GM18520 (cell line): ENCODE measurements around the gene DENND1B.
A peak's percentile ranks its signal among the peaks of the same experiment; 100 is the strongest.
"Not testable (repeated sequence)": the region's sequence is repeated elsewhere in the genome, so short reads cannot be mapped to it uniquely, and the experiment has no call there.

Source experiments
- ATAC-seq: cut with Tn5 transposase; IDR thresholded peaks from one replicate; pipeline ENCODE4 v1.9.1; 2021; ENCODE audit not compliant: unreplicated experiment

The DENND1B gene

GRCh38 chr1:197567442-197567841 is 207.8 kb downstream of the DENND1B start:
- no peak for ATAC-seq

GRCh38 chr1:197561041-197561440 is 214.2 kb downstream of the DENND1B start:
- ATAC-seq, result no peak

- ATAC-seq, result no peak
Observed at GRCh38 chr1:197559655-197560054, 215.6 kb downstream of the DENND1B start.

DNA sequence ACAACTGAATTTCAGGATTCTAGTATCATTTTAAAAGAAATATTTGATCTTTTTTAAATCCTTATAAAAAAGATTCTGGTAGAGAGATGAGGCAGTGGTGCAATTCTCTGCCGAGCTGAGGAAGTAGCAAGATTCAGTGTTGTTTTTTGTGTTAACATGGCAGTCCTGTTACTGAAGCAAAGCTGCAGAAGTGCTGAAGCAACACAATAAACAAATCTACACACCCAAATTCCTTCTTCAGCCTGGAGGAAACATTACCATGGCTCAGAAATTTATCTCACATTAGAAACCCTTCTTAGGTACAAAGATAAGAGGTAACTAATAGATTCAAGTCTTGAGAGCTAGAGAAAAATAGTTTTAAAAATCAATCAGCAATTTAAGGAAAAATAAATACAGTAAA is 216.0 kb downstream of the DENND1B start:
- ATAC-seq, result no peak

GRCh38 chr1:197557302-197557701 is 218.0 kb downstream of the DENND1B start:
- no peak for ATAC-seq

GRCh38 chr1:197553281-197553680 is 222.0 kb downstream of the DENND1B start:
- no peak for ATAC-seq

- ATAC-seq, result no peak
Observed at GRCh38 chr1:197546989-197547388, 228.3 kb downstream of the DENND1B start.

GRCh38 chr1:197544553-197544952 is 230.7 kb downstream of the DENND1B start:
- ATAC-seq, result no peak

DNA sequence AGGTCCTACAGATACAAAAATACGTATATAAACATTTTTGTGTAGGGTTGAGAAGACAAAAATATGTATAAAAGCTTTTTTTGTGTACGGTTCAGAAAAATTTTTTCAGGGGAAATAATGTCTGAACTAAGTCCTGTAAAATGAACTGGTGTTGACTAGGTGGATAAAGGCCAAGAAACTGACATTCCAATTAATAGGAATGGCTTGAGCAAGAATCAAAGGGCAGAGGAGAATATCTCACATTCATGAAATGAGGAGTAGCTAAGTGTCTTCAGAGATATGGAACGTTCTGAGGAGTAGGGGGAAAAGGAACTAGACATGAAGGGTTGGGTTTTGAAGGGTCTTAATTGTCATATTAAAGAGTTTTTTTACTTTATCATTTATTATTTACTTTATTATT is 231.2 kb downstream of the DENND1B start:
- no peak for ATAC-seq

DNA sequence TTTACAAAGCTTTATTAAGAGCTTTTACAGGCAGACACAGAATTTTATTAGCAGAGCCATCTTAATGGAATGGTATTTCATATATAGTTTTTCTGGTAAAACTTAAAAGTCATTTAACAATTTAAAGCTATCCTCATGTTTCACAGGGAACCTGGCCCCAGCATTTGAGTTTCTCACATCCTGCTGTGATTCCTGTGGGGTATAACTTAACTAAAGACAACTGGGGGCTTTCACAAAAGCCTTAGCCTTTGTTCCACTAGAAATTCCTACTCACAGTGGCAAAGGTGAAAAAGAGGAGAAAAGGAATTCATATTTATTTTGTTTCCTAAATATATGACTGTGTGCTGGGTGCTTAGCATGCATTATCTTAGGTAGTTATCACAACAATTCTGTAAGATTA is 233.9 kb downstream of the DENND1B start:
- ATAC-seq, result no peak

DNA sequence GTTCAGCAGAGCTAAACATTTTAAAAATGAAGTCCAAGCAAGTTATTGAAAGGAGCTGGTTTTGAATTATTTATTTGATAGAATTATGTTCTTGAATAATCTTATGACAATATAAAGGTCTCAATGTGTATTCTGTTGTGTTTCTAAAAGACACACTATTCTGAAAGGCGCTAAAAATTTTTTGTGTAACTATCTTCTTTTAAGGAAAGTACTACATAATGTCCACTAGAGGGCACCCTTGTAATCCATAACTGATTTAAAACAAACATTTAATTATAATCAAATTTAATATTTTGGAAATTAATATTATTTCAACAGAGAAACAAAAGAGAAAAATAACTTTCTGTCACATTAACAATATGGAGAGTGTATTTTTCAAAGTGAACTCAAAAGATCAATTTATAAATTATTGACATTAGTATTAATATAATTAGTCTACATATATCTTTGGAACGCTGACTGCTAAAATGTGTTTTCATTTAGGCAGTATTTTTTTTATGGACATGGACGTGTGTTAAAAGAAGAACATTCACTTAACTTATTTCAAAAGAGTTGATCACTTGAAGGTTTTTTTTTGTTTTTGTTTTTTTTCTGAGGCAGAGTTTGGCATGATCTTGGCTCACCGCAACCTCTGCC is 248.4 kb downstream of the DENND1B start:
- no peak for ATAC-seq

DNA sequence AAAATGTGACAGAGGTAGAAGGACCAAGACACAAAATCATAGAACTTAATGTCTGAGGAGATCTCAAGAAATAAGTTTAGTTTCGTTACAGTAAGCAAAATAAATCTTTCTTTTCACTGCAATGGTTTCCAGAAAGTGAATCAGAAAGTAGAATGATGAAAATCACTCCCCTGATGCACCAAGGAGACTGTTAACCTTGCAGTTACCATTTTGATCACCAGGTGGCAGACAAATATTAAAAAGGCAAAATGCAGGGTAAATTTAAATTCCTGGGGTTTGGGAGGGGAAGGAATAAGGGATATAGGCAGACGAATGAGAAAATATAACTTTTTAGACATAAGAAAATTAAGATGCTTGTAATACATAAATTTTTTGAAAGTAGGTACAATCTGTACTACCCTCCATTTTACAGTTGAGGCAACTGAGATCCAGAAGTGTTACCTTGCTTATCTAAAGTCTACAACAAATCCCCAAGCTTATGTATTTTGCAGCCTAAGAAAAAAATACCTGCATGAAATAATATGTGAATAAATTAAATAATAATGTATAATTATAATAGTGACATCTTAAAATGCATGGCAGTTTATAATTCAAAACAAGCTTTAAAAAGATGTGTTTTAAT is 254.1 kb downstream of the DENND1B start:
- ATAC-seq, result peak; percentile 63

- no peak for ATAC-seq
Observed at GRCh38 chr1:197519741-197520334, 255.4 kb downstream of the DENND1B start.

- ATAC-seq, result no peak
Observed at GRCh38 chr1:197515421-197515820, 259.9 kb downstream of the DENND1B start.

DNA sequence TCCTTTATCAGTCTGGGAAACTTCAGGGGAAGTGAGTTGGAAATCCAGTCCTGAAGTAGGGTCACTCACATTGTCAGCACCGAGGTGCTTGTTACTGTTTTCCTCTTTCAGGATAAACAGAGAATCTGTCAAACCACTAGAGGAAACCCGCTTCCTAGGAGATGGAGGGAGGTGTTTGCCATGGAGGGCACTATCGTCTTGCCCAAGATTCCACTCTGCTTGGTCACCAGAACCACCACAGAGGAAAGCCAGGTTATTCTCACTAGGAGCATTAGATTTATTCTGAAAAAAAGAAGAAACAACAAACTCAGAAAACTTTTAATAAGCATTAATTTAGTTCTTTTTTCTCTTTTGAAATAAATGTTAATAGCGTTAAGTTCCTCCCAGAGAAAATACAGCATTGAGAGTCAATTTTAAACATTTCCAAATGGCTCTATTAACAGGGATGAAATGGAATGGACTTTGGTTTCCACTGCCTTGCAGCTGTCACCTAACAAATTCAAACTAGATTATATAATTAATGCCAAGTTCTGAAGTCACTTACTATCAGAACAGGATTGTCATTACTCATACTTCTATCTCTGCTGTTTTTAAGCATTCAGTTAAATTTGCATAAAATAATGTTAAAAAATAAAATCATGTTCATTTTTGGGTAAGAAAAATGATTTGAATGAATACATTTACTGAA is 264.4 kb downstream of the DENND1B start:
- ATAC-seq, result no peak

GRCh38 chr1:197496722-197497121 is 278.6 kb downstream of the DENND1B start:
- no peak for ATAC-seq

GRCh38 chr1:197491505-197491904 is 283.8 kb downstream of the DENND1B start:
- ATAC-seq, result not testable (repeated sequence)

DNA sequence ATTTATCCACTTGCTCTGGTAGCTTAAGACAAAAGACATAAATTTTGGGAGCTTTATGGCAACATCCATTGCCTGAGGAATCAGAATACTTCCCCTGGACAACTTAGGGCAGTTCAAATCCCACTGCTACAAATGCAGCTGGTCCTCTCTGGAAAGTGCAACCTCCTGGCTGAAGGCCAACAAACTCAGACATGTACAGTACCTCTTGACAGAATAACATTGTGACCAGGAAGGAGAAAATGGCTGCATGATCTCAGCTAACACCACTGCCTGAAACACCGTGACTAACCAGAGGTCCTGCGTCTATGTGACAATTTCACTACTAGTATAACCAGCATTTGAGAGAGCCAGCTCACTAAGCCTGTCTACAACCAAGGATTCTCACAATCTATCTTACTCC is 288.3 kb downstream of the DENND1B start:
- ATAC-seq, result no peak

GRCh38 chr1:197485790-197486189 is 289.5 kb downstream of the DENND1B start:
- ATAC-seq, result no peak

GRCh38 chr1:197481101-197481500 is 294.2 kb downstream of the DENND1B start:
- ATAC-seq, result peak; percentile 50

DNA sequence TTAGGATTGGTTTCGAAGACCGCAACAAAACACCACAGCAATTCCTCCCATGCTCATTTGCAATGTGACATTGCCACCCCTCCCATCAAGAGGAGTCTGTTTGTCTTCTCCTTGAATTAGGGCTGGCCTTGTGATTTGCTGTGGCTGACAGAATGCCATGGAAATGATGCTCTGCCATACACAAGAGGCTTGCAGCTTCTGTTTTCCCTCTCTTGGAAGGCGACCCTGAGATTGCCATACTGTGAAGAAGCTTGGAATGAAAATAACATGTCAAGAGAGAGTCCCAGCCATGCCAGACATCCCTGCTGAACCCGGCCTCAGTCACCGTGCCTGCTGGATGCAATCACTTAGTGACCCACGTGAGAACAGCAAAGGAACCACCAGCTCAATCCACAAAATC is 294.8 kb downstream of the DENND1B start:
- ATAC-seq, result no peak

DNA sequence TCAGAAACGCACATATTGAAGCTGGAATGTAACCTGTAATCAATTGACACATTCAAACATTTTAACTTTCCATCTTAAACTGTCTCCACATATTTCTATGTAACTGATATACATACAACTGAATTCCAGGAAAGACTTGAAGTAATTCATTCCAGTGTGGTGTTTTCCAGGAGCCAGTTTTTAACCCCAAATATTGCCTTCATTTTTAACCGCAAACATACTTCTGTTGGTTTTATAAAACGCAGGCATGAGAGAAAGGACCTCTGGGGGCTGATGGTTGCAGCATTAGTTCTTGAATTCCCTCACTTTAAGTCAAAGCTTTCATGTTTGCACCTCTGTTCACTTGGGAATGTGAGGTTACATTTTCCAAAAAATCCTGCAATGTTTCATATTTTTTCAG is 303.1 kb downstream of the DENND1B start:
- no peak for ATAC-seq
